H1 (cell line): ENCODE measurements around the gene WBP11. TPM values are rescaled to one million over a fixed set of nuclear protein-coding genes. Genes with fewer than 3 reads are reported as not detected.

Experiments
- CTCF ChIA-PET: fragments of 300-600 bp; sonication (Branson Sonifier 250); formaldehyde crosslinking; loops from one replicate; lab custom pipeline; 2021; ENCODE audit not compliant: partially characterized antibody; lab: Charles Lee
- POLR2A ChIA-PET: fragments of 300-600 bp; sonication (Branson Sonifier 250); formaldehyde crosslinking; loops from one replicate; lab custom pipeline; 2021; ENCODE audit warnings: inconsistent platforms; ENCODE audit not compliant: partially characterized antibody; lab: Charles Lee
- DNase-seq, 2 experiments: peaks; one replicate each; pipeline versions ENCODE4 v3.0.0 to v3.0.0-alpha.2; 2010 to 2022; ENCODE audit warnings: low spot score in 2 of 2, low read depth in 1 of 2, mixed read lengths in 1 of 2
- FAIRE-seq: peaks from 2 replicates; lab custom pipeline; 2011; peaks lifted over from hg19 to GRCh38; lab: Jason Lieb, UNC
- H2AFZ ChIP-seq: 2 replicates; pipeline ENCODE4 v1.8.1; 2012; ENCODE audit warnings: low read length, inconsistent platforms
- H2AK5ac ChIP-seq: 2 replicates; pipeline ENCODE4 v1.6.1; 2013; ENCODE audit warnings: low read depth, low read length
- H2BK120ac ChIP-seq: replicated peaks from 2 replicates; pipeline ENCODE3; 2013; ENCODE audit warnings: low read depth, low read length, inconsistent platforms
- H2BK12ac ChIP-seq: 2 replicates; pipeline ENCODE4 v1.6.1; 2013; ENCODE audit warnings: low read depth, low read length
- H2BK15ac ChIP-seq: 2 replicates; pipeline ENCODE4 v1.6.1; 2013; ENCODE audit warnings: low read length
- H2BK20ac ChIP-seq: 2 replicates; pipeline ENCODE4 v1.6.1; 2013; ENCODE audit warnings: low read length
- H2BK5ac ChIP-seq: 2 replicates; pipeline ENCODE4 v1.6.1; 2013; ENCODE audit warnings: low read depth, low read length
- H3K14ac ChIP-seq: 2 replicates; pipeline ENCODE4 v1.6.1; 2013; ENCODE audit warnings: inconsistent platforms; ENCODE audit not compliant: insufficient read length
- H3K18ac ChIP-seq: 2 replicates; pipeline ENCODE4 v1.6.1; 2013; ENCODE audit warnings: low read length; ENCODE audit errors: extremely low read depth
- H3K23ac ChIP-seq: 2 replicates; pipeline ENCODE4 v1.6.1; 2013; ENCODE audit warnings: inconsistent platforms; ENCODE audit not compliant: insufficient read length
- H3K23me2 ChIP-seq: 2 replicates; pipeline ENCODE4 v1.6.1; 2013; ENCODE audit warnings: low read depth, low read length
- H3K27ac ChIP-seq: 2 replicates; pipeline ENCODE4 v1.6.1; 2011; ENCODE audit warnings: low read depth, low read length, inconsistent platforms
- H3K27me3 ChIP-seq, 4 experiments: replicated peaks in 1 of 4; 1 replicate in 1 of 4; 2 replicates in 3 of 4; pipeline versions ENCODE4 v1.6.1 to v1.8.1; 2011 to 2013; ENCODE audit warnings: low read length in 3 of 4, mild to moderate bottlenecking in 3 of 4, inconsistent platforms in 2 of 4, mixed read lengths in 2 of 4, moderate library complexity in 1 of 4; ENCODE audit not compliant: control insufficient read depth in 3 of 4, insufficient read depth in 3 of 4; ENCODE audit errors: extremely low read depth in 1 of 4
- H3K36me3 ChIP-seq, 4 experiments: 2 replicates each; pipeline versions ENCODE4 v1.6.1 to v1.8.1; 2011 to 2013; ENCODE audit warnings: mild to moderate bottlenecking in 4 of 4, low read length in 3 of 4, moderate library complexity in 2 of 4, control low read depth in 1 of 4, inconsistent platforms in 1 of 4; ENCODE audit not compliant: insufficient read depth in 4 of 4, control insufficient read depth in 2 of 4
- H3K4ac ChIP-seq: replicated peaks from 2 replicates; pipeline ENCODE3; 2013; ENCODE audit warnings: low read length, low read depth, mixed read lengths, inconsistent platforms; ENCODE audit not compliant: insufficient read length
- H3K4me1 ChIP-seq, 4 experiments: replicated peaks in 1 of 4; 1 replicate in 1 of 4; 2 replicates in 3 of 4; pipeline versions ENCODE4 v1.6.1 to v1.8.1; 2011 to 2013; ENCODE audit warnings: low read length in 3 of 4, inconsistent platforms in 2 of 4, mixed read lengths in 1 of 4; ENCODE audit not compliant: insufficient read depth in 4 of 4, control insufficient read depth in 3 of 4
- H3K4me2 ChIP-seq, 2 experiments: 2 replicates each; pipeline versions ENCODE4 v1.6.1 to v1.8.1; 2011 to 2013; ENCODE audit warnings: low read depth in 2 of 2, low read length in 2 of 2, control low read depth in 1 of 2, inconsistent platforms in 1 of 2, mild to moderate bottlenecking in 1 of 2; ENCODE audit not compliant: insufficient read depth in 1 of 2
- H3K4me3 ChIP-seq, 4 experiments: fragments of 200-600, 300-600 bp in 1 of 4; sonication (generic), shearing (Covaris generic), sonication (Bioruptor Twin) in 1 of 4; 2 replicates each; pipeline versions ENCODE4 v1.5.1 to v1.8.1; 2011 to 2016; ENCODE audit warnings: low read length in 4 of 4, low read depth in 3 of 4, control low read depth in 2 of 4, inconsistent platforms in 2 of 4, mild to moderate bottlenecking in 2 of 4, mixed read lengths in 1 of 4, moderate library complexity in 1 of 4; ENCODE audit not compliant: insufficient read depth in 2 of 4; ENCODE audit errors: extremely low read depth in 1 of 4
- H3K56ac ChIP-seq: replicated peaks from 2 replicates; pipeline ENCODE3; 2013; ENCODE audit warnings: low read depth, mild to moderate bottlenecking, mixed read lengths, low read length, inconsistent platforms; ENCODE audit not compliant: insufficient read length
- H3K79me1 ChIP-seq: 2 replicates; pipeline ENCODE4 v1.6.1; 2013; ENCODE audit warnings: low read depth, low read length, control low read depth
- H3K79me2 ChIP-seq, 2 experiments: 2 replicates each; pipeline versions ENCODE4 v1.6.1 to v1.8.1; 2012 to 2013; ENCODE audit warnings: low read length in 2 of 2, mild to moderate bottlenecking in 2 of 2, inconsistent platforms in 1 of 2; ENCODE audit not compliant: insufficient read depth in 2 of 2, control insufficient read depth in 1 of 2
- H3K9ac ChIP-seq, 4 experiments: replicated peaks in 1 of 4; 1 replicate in 1 of 4; 2 replicates in 3 of 4; pipeline versions ENCODE4 v1.6.1 to v1.8.1; 2011 to 2013; ENCODE audit warnings: low read depth in 3 of 4, low read length in 3 of 4, control low read depth in 2 of 4, mild to moderate bottlenecking in 2 of 4, moderate library complexity in 2 of 4, inconsistent platforms in 1 of 4; ENCODE audit errors: extremely low read depth in 1 of 4
- H3K9me3 ChIP-seq, 2 experiments: 2 replicates each; pipeline versions ENCODE4 v1.6.1 to v1.8.1; 2012 to 2013; ENCODE audit warnings: mild to moderate bottlenecking in 2 of 2, moderate library complexity in 2 of 2, control low read depth in 1 of 2, inconsistent platforms in 1 of 2, low read depth in 1 of 2, low read length in 1 of 2, mixed read lengths in 1 of 2; ENCODE audit not compliant: insufficient read depth in 2 of 2
- H4K20me1 ChIP-seq, 2 experiments: replicated peaks in 1 of 2; 2 replicates each; pipeline versions ENCODE3 to v1.8.1; 2011 to 2013; ENCODE audit warnings: inconsistent platforms in 2 of 2, low read length in 2 of 2, mild to moderate bottlenecking in 1 of 2; ENCODE audit not compliant: insufficient read depth in 2 of 2, control insufficient read depth in 1 of 2
- H4K5ac ChIP-seq: 2 replicates; pipeline ENCODE4 v1.6.1; 2013; ENCODE audit warnings: low read length, low read depth, mixed read lengths, inconsistent platforms; ENCODE audit not compliant: insufficient read length
- H4K8ac ChIP-seq: 2 replicates; pipeline ENCODE4 v1.8.0; 2013; ENCODE audit warnings: mild to moderate bottlenecking, moderate library complexity, low read length, inconsistent platforms; ENCODE audit not compliant: insufficient read depth; ENCODE audit errors: extremely low read depth
- H4K91ac ChIP-seq: replicated peaks from 2 replicates; pipeline ENCODE3; 2013; ENCODE audit warnings: low read length, mixed read lengths, inconsistent platforms; ENCODE audit not compliant: insufficient read length
- BCL11A ChIP-seq, 2 experiments: IDR thresholded peaks; one replicate each; pipeline ENCODE4 v1.6.1; 2011; ENCODE audit warnings: low read depth in 2 of 2, low read length in 2 of 2, mild to moderate bottlenecking in 2 of 2
- CBX8 ChIP-seq: fragments of 300-800, 300-1000 bp; sonication (generic); IDR thresholded peaks from 2 replicates; pipeline ENCODE4 v1.7.1; 2016; ENCODE audit warnings: low read depth, low read length, borderline replicate concordance
- EZH2 ChIP-seq: fragments of 200-600 bp; sonication (generic); IDR thresholded peaks from 2 replicates; pipeline ENCODE4 v1.7.1; 2012; ENCODE audit warnings: low read depth, mild to moderate bottlenecking, moderate library complexity, low read length, inconsistent platforms; ENCODE audit not compliant: severe bottlenecking
- GABPA ChIP-seq: IDR thresholded peaks from 2 replicates; pipeline ENCODE4 v1.6.1; 2011; ENCODE audit warnings: mild to moderate bottlenecking, low read length, moderate library complexity, borderline replicate concordance; ENCODE audit not compliant: insufficient read depth
- HDAC6 ChIP-seq: IDR thresholded peaks from one replicate; pipeline ENCODE4 v1.7.1; 2012; ENCODE audit warnings: low read depth, mild to moderate bottlenecking, inconsistent platforms, low read length, moderate library complexity
- RBBP5 ChIP-seq: IDR thresholded peaks from 2 replicates; pipeline ENCODE4 v1.7.1; 2012; ENCODE audit warnings: low read depth, mild to moderate bottlenecking, inconsistent platforms, low read length, moderate library complexity, borderline replicate concordance
- RFX5 ChIP-seq: IDR thresholded peaks from 2 replicates; pipeline ENCODE4 v1.6.1; 2011; ENCODE audit warnings: low read depth, low read length, improper control_type of control experiment, borderline replicate concordance
- SIN3A ChIP-seq, 2 experiments: IDR thresholded peaks in 1 of 2; conservative IDR thresholded peaks in 1 of 2; 2 replicates each; pipeline ENCODE4 v1.6.1; 2011 to 2012; ENCODE audit warnings: low read length in 2 of 2, improper control_type of control experiment in 1 of 2, low read depth in 1 of 2, mild to moderate bottlenecking in 1 of 2
- SIRT6 ChIP-seq: IDR thresholded peaks from one replicate; pipeline ENCODE4 v1.7.1; 2012; ENCODE audit warnings: low read length, inconsistent platforms
- SIX5 ChIP-seq: IDR thresholded peaks from 2 replicates; pipeline ENCODE4 v1.6.1; 2011; ENCODE audit warnings: mild to moderate bottlenecking, low read depth, low read length
- TCF12 ChIP-seq: IDR thresholded peaks from 2 replicates; pipeline ENCODE4 v1.6.1; 2011; ENCODE audit warnings: low read depth, mild to moderate bottlenecking, low read length
- WGBS, 2 experiments: shearing (Covaris generic) in 1 of 2; methylation state at CpG; one replicate each; pipeline versions ENCODE4 v1.1.6 to v1.1.7; 2013 to 2015; ENCODE audit warnings: low lambda C conversion rate in 2 of 2, mixed read lengths in 2 of 2, inconsistent platforms in 1 of 2, low coverage in 1 of 2, missing lambda C conversion rate in 1 of 2; ENCODE audit not compliant: insufficient replicate concordance in 2 of 2, insufficient coverage in 1 of 2, insufficient read length in 1 of 2; ENCODE audit errors: extremely low coverage in 1 of 2, missing lambda C conversion rate in 1 of 2; 5-methylcytosine and 5-hydroxymethylcytosine counted together
- polyA plus RNA-seq, 7 experiments: library from polyadenylated mRNA; depleted of rRNA in 3 of 7; stranded (reverse) in 5 of 7; unstranded in 2 of 7; fragments of >200 nt in 5 of 7; fragments of 200-250 nt in 2 of 7; gene quantifications; 1 replicate in 5 of 7; 2 replicates in 1 of 7; 4 replicates in 1 of 7; pipeline versions ENCODE4 v1.2.1 to v1.2.3, GENCODE V29; 2011 to 2013; ENCODE audit warnings: missing spikeins in 2 of 7, mixed read lengths in 2 of 7
- total RNA-seq: library from RNA; stranded (reverse); fragmentation: NEBNext Ultra II Directional; extraction: Animal tissue kit (Norgen Biotek cat#: 25700); gene quantifications from 2 replicates; pipeline ENCODE4 v1.2.1, GENCODE V29; 2021
- TF ChIP-seq, protein P1 (sequence below): IDR thresholded peaks from 2 replicates; pipeline ENCODE4 v1.6.1; 2012; ENCODE audit warnings: inconsistent platforms

WBP11 gene
- total and polyA plus RNA-seq, 2 of the 8 experiments (the other 6 are each of a cell fraction or from before 2014, with no cell fraction given), result 22.1 to 134 TPM

- Histone ChIP-seq H2BK5ac (peak overlapping the region; percentile 91; the same call in 1 of the 2 replicates), H3K14ac (no peak overlapping the region), H2AFZ (no peak overlapping the region), H3K4me1 (peaks cover 0 to 3% (median 0%) of the 10 kb centered on the region in 4 experiments; a peak in 1 of 7 replicates), H3K18ac (peak overlapping the region; percentile 89), H3K4me2 (peak overlapping the region; percentile 38 to 76), H3K4me3 (peak overlapping the region; percentile 75 to 93 (median 86)), H2BK15ac (peak overlapping the region; percentile 90; the same call in 1 of the 2 replicates), H4K91ac (peak overlapping the region; percentile 70), H4K8ac (no peak overlapping the region), H3K23ac (no peak overlapping the region), H3K4ac (no peak overlapping the region), H3K56ac (no peak overlapping the region), H2BK120ac (peak overlapping the region; percentile 29), H4K5ac (peak overlapping the region; percentile 11), H2AK5ac (no peak overlapping the region), H3K79me2 (peaks cover 0 to 19% of the 10 kb centered on the region in 2 experiments; a peak in 2 of 4 replicates), H3K23me2 (peaks cover 4% of the 10 kb centered on the region), H3K27me3 (no peaks in the 10 kb centered on the region), H3K9me3 (no peaks in the 10 kb centered on the region), H4K20me1 (peaks cover 0 to 8% of the 10 kb centered on the region in 2 experiments), H3K36me3 (no peaks in the 10 kb centered on the region), H2BK12ac (peak overlapping the region; percentile 89; the same call in 1 of the 2 replicates), H2BK20ac (peak overlapping the region; percentile 62; the same call in 1 of the 2 replicates), H3K9ac (peak overlapping the region in 1 of 4 experiments; percentile 64; a peak in 1 of 7 replicates), H3K79me1 (no peaks in the 10 kb centered on the region), H3K27ac (no peak overlapping the region; the same call in 1 of the 2 replicates)
- ChIA-PET POLR2A (interaction anchor here (0.7 to 7.3 kb wide), 20 partner anchors 8 to 227 kb away, joined by 3 to 136 read pairs (median 6); partner anchors contain the start of genes C12orf60, GUCY2C and WBP11), CTCF (interaction anchor here (0.8 to 4.6 kb wide), 7 partner anchors 8 to 108 kb away, joined by 3 to 24 read pairs (median 3); no protein-coding TSS in a partner anchor)
- FAIRE-seq (no peak), DNase-seq (no peak)
- TF ChIP-seq EZH2 (no peak), TCF12 (no peak), SIN3A (conservative IDR thresholded peaks at IDR 0.05 in 1 of 2, IDR thresholded peaks at IDR 0.05 in 1 of 2; ENCODE audit: low read depth in 1 of 2, low read length in 2 of 2) (no peak), SIRT6 (no peak), RFX5 (no peak), RBBP5 (no peak), CBX8 (no peak), HDAC6 (no peak), BCL11A (IDR thresholded peaks at IDR 0.05; ENCODE audit: low read depth in 2 of 2, low read length in 2 of 2) (no peak), SIX5 (no peak), GABPA (no peak)
- TF ChIP-seq, protein P1, sequence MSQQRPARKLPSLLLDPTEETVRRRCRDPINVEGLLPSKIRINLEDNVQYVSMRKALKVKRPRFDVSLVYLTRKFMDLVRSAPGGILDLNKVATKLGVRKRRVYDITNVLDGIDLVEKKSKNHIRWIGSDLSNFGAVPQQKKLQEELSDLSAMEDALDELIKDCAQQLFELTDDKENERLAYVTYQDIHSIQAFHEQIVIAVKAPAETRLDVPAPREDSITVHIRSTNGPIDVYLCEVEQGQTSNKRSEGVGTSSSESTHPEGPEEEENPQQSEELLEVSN, result no peak
- WGBS, 2 experiments, result 70% methylated on average over 16 of the region's 16 CpGs; no CpG with 5 or more reads in 1 of the 2 experiments
These were observed 29.6 kb downstream of the WBP11 start for GRCh38 chr12:14773685-14774073.
